Measurements from ENCODE around the gene ENHO.
"Not testable (repeated sequence)": the region's sequence is repeated elsewhere in the genome, so short reads cannot be mapped to it uniquely, and the experiment has no call there.

Gene ENHO

DNA sequence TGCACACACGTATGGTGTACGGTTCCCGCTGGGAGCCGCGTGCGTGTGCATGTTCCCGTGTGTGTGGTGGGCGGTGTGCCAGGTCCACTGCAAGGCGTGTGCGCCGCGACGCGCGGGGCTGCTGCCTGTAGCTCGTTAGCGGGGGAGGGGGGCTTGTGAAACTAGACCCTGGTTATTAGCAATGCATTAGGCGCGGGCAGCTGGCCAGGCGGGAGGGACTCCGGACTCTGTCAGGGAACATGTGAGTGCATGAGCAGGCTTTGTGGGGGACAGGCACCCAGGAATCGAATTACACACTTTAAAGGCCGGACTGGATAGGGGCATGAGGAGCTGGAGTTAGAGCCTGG, 32.2 kb upstream of the ENHO start:
- DNase-seq: no peak

DNA sequence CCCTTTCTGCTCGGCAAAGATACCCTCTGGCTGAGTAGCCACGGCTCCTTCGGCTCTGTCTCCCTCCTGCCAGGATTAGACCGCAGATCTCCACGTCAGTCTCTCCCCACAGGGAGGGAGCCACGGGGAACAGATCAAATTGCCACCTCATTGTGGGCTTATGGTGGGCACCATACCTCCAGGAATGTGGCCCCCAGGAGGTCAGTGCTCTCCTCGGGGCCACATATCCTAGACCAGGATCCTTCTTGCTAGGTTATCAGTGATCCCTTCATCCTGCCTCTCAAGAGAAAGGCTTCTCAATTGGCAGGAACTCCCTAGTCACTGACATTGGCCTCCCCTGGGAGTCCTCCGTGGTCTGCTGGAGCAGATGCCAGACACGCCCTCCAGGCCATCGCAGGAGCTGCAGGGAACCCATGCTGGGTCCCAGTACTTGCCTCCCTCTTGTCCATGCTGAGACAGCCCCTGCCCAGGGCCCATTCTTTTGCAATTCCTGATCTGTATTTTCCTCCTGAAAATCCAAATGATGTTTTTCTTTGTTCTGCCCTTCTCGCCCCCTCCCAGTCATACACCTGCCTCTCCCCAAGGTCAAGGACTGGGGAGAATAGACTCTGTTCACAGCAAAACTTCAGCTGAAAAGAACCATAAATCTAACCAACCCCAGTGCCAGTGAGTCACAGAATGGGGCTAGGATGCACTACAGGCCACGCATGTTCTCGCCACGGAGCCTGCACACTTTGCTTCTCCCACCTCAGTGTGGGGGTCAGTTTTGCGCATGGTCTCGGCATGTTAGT, 31.6 kb upstream of the ENHO start:
- no peak for DNase-seq

DNA sequence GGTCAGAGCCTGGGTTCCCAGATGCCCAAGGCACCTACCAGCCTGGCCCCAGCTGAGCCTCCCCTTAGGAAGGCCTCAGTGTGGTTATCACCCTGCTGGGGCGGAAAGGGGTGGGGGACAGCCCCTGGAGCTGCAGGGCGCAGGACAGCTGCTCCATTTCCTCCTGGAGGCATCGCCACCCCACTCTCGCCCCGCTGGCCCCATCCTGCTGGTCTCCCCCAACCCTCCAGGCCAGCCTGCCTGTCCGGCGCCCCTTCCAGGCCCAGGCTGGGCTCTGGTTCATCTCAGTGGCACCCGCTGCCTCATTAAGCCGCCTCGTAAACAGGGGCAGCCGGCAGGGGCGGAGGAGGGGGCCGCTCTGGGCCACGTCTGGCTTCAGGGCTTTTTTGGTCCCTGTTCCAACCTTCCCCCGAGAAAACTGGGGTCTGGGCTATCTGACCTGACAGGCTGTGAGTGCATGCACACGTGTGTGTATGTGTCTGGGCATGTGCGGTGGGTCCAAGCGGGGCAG, 30.8 kb upstream of the ENHO start:
- DNase-seq: no peak

DNA sequence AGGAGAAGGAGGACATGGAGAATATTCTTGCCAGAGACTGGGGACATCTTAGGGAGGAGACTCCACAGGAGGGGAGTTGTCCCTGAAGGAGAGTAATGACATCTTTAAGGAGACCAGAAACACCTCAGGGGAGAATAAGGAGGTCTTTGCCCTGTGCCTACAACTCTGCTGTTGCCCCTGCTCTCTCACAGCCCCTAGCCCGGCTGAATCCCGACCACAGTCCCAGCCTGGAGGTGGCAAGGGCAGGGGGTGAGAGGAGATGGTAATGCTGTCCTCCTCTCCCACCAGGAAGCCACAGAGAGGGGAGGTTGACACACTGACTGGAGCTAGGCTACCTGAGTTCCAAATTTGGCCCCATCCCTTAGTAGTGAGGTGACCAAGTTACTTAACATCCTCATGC, 30.2 kb upstream of the ENHO start:
- no peak for DNase-seq

DNA sequence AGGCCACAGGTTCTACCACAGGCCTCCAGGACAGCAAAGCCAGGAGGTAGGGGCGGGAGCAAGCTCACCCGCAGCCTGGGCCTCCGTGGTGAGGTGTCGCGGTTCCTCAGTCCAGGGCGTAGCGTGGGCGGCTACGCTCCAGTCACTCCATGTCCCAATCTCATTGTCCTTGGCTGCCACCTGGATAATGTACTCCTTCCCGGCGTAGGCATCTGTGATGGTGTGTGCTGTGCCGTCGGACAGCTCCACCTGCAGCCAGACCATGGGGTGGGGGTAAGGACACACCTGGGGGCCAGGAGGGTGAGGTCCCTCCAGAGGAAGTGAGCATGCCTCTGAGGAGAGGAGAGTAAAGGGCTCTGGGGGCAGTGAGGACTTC, 29.8 kb upstream of the ENHO start:
- no peak for DNase-seq

DNA sequence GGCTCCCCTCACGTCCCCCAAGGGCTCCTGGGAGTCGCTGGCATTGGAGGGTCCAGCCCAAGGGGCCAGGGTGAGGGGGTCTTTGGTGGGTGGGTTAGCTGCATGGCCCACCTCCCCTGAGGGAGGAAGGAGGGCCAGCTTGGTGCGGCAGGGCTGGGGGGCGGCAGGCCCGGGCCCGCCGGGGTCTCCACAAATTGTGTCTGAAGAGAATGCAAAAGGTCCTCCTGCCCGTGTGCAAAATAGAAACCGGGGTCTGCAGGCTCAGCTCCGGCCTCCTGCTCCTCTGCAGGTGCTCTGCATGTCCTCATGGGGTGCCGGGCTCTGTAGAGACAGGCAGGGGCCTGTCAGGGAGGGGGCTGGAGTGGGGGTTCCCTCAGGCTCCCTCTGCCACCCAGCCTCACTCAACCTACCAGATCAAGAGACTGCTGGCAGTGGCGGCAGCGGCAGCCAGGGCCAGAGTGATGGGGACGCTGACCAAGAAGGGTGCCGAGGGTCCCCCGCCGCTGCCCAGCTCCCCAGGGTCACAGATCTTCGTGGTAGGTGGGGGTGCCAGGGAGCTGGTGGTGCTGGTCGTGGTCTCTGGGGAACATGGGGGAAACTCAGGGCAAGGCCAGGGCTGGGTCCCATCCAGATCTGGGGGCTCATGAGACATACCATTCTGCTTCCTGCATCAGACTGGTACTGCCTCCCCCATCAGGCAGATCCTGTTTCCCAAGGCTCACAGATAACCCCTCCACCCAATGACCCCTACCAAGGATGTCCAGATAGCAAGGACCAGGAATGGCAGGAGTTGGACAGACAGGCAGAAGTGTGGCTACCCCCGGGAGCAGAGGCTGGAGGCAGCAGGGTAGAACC, 29.2 kb upstream of the ENHO start:
- no peak for DNase-seq

DNA sequence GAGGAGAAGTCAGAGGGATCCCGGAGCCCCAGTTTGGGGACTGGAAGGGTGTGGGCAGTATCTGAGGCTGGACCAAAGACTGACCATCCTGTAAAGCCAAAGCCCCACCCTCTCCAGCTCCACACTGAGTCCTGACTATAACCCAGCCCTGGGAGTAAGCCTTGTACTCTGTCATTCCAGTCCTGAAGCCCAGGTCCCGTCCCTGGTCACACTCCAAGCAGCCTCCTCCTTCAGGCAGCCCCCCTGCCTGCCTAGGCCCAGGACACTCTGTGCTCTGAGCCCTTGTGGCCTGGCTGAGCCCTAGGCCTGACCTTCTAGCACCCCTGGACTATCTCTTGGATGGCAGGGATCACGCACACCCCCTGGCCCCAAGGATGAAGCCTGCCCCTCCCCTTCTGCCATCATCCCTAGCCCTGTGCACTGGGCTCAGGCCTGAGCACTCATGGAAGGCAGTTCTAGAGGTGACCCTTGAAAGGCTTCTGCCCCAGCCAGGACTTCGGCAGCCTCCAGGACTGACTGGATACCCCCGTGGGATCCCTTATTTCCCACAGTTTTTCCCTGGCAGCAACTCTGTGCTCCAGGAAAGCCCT, 28.0 kb upstream of the ENHO start:
- no peak for DNase-seq

DNA sequence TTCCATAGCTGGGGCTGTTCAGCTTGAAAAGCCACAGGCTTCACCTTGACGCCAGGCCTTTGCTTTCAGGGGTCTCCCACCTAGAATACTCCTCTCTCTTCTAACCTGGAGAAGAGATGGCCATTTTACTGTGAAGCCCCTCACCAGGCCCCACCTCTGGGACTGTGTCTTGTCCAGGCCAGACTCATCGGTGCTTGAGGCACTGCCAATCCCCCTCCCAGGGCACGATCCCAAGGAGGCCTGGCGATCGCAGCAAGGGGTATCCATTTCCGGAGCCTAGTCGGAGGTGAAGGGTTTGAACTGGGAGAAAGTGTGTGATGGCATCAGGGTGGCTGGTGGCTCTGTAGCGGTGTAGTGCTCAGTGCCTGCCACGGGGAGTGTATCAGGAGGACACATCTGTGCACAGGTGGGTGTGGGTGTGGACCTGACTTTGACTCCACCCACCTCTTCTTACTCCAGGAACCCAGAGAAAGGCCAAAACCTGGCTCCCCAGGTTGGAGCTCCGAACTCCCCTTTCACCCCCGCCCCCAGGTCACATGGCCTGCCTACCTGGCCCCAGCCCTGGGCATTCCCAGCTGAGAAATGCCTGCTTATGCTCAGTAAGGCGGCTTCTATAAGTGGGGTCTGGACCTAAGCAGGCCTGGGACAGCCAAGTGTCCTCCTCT, 27.4 kb upstream of the ENHO start:
- no peak for DNase-seq

DNA sequence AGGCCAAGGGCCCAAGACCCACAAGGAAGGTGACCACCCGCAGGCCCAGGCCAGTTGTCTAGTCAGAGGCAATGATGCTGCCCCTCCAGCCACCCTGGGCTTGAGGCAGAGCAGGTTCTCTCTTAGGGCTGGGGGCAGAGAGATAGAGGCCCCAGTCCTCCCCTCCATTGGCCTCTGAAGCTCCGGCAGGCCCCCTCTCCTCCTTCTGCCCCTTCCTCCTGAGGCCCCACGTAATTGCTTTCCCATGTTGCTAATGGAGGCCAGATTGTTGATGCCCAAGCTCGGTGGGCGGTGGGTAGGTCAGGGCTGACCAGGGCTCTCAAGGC, 26.6 kb upstream of the ENHO start:
- DNase-seq: no peak

DNA sequence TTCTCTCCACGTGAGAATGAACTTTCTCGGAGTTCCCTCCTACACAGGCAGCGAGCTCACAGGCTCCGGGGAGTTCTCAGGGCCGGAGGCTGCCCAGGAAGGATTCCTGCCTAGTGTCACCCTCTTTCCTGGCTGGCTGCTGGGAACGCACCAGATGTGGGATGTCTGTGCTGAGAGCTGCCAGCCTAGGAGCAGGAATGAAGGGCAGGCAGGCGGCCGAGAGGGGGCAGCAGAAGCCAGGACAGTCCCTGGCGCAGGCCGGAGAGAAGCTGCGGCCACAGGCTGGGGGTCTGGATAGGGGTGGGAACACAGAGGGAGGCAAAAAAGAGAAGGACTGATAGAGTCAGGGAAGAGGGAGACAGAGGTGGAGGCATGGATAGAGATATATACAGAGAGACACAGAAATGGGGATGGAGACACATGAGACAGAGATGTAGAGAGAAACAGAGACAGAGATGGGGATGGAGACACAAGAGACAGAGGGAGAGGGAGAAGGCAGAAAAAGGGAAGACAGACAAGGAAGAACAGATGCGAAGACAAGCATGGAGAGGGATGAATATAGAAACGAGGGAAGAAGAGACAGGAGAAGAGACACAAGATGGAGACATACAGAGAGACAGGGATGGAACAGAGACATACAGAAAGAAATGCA, 25.3 kb upstream of the ENHO start:
- peak; percentile 38 for DNase-seq

DNA sequence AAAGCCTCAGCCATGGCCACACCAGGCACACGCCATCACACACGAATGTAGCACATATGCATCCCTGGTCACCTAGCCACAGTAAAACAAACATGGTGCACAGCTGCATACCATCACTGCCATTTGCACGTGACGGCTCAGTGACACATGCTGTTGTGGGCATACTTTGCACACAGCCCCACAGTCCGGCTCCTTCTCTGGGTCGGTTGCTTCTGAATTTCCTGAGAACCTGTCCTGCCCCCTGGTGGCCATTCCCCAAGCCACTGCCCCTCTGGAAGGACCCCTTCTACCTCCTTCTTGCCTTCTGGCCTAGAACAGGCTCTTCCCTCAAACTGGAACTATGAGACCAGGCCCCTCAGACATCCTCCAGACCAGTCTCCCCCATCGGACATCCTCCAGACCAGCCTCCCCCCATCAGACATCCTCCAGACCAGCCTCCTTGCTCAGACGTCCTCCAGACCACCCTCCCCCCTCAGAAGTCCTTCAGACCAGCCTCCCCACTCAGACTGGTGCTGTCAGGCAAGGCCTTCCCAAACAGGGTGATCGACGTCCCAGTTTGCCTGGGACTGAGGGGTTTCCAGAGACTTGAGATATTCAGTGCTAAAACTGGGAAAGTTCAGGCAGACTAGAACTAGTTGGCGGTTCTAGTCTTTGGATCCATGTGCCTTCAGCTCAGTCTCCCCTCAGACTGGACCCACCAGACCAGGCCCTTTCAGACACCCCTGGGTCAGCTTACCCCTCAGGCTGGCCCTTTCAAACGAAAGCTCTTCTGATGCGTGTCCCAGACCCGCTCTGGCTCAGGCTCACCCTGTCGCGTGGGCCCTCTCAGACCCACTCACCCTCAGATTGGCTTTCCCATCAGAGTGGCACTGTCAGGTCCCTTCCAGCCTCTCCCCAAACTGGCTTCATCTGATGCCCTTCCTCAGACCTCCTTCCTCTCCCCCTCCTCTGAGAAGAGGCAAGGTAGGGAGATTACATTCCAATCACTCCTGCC, 24.3 kb upstream of the ENHO start:
- peak; percentile 63 for DNase-seq

DNA sequence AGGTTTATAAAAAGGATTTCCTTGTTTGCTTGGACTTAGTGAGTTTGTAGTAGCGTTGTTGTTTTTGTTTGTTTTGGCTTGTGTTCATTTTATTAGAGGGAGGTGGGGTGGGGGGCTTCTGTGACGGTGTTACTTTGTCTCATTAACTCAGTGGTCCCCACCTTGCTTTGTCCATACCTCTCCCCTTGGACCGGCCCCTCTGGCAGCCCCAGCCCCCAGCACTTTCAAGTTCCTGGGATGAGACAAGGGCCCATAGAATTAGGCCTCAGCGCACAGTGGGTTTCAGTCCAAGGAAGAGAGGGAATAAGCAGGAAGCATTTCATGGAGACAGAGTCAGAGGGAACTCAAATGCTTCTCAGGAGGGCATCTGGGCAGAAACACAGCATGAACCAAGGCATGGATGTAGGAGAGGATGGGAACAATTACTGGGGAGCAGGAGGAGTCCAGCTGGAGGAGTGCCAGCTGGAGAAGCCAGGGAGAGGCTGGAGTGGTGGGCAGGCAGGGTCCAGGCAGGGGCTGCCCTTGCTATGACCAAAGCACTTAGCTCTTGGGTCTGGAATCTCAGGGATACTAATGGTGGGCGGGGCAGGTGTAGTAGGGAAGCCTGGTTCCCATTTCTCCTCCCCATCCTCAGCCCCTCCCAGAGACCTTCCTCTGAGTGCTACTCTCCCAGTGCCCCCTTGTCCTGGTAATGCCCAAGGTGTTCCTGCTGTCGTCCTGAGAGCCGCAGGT, 23.5 kb upstream of the ENHO start:
- DNase-seq: no peak

DNA sequence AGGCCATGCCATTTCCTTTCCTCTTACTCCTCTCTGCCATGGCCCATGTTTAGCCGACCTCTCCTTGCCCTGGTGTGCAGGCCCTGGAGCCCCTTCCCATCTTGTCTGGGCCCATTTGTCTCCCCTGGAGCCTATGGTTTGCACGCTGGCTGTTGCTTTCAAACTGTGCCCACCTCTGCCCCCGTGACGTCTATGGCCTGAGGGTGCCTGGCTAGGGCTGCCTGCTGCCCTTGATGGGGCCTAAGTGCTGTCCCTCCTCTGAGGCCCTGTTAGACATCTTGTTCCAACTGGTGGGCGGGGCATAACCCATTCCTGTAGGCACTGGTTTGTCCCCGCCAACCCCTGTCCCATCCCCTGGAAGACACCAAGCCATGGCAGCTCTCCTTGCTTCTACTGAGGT, 22.7 kb upstream of the ENHO start:
- no peak for DNase-seq

DNA sequence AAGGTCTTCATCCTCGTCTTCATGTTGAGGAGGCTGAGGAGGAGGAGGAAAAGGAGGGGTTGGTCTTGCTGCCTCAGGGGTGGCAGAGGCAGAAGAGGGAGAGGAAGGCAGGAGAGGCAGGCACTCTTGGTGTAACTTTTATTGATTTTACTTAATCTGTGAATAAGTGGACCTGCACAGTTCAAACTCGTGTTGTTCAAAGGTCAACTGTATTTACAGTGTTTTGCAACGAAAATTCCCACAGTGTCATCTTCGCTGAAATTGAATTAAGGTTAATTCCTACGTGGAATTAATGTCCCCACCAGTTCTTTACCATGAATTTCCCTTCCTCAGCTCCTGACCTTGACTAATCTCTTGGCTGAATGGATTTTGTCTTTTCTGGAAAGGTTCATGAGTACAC, 21.2 kb upstream of the ENHO start:
- no peak for DNase-seq

DNA sequence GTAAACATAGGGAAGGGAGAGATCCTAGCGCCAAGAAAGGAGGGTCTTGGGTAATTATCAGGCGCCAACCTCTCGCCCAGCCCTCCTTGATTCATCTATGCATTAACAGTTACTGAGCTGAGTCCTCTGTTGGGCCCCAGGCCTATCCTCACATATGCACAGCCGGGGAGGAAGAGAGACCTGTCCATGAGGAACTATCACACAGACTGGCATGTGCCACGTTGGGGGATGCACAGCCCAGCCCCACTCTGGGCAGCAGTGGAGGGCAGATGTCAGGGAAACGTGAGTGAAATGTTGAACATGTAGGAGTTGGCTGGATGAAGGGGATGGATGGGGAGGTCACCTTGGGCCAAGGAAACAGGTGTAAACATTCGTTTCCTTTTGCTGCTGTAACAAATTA, 18.8 kb upstream of the ENHO start:
- DNase-seq: no peak

DNA sequence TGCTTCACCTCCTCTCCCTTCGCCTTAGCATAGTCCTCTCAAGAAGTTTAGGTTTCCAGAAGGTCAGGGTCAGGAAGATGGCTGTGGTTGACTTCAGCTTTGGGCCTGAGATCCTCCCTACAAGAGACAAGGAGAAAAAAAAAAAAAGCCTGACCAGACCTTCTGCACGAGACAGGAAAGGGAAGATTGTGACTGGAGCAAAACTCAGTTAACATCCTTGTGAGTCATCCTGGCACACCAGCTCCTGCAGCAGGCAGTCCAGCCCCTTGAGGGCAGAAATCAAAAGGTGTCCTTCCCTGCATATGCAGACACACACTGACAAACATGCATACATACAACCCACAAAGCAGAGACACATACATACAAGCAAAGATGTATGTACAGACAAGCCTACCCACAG, 18.0 kb upstream of the ENHO start:
- no peak for DNase-seq

DNA sequence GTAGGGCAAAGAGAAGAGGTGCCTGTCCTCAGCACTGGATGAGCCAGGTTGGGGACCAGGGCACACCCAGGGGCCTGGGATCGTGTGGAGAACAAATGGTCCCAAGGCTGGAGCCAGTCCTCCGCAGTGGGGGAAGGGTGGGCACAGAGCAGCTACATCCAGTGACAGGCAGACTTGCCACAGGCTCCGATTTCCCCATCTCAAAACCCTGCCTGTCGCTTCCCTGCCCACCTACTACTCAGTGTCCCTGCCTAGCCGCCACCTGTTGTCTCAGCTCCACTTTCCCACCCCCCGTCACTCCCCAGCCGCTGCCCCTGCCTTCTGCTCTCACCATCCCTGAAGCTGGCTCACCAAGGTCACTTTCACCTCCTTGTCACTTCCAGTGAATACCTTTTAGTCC, 13.9 kb upstream of the ENHO start:
- DNase-seq: no peak

DNA sequence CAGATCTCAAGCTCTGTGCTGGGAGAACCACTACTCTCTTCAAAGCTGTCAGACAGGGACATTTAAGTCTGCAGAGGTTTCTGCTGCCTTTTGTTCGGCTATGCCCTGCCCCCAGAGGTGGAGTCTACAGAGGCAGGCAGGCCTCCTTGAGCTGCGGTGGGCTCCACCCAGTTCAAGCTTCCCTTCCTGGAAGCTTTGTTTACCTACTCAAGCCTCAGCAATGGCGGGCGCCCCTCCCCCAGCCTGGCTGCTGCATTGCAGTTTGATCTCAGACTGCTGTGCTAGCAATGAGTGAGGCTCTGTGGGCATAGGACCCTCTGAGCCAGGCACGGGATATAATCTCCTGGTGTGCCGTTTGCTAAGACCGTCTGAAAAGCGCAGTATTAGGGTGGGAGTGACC, 9.3 kb upstream of the ENHO start:
- DNase-seq: not testable (repeated sequence)

DNA sequence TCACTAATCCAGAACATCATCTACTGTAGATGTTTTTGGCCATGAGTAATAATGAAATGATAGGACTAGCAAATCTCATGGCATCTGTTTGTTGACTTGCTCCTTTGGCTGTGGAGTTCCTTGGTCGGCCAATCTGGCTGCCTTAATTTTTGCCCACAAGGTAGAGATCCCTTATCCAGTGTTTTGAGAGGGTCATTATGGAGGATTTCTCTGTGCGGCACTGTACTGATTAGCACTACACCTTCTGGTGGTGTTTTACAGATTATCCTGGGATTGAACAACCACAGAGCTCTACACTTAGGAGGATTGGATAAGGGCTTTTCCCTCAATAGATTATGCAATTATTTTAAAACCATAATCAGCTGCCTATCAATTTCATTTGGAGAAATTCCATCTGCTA, 3.2 kb upstream of the ENHO start:
- DNase-seq: no peak

DNA sequence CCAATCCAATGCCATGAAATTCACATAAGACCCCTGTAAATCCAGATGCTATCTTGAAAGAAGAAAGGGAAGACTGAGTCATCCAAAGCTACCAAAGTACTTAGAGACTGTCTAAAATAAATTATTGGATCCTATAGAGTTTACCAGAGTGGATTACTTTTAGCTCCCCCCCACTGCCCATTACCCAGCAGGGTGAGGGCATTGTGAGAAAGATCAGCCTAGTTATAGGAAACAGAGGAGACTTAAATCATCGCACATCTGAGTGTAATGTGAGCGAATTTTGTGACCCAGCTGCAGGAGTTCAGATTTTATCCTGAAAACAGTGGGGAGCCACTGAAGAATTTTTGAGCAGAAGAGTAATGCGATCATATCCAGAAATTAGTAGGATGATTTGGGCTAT, 1.6 kb upstream of the ENHO start:
- no peak for DNase-seq
